Measurements from ENCODE around the gene LAIR1.

DNA sequence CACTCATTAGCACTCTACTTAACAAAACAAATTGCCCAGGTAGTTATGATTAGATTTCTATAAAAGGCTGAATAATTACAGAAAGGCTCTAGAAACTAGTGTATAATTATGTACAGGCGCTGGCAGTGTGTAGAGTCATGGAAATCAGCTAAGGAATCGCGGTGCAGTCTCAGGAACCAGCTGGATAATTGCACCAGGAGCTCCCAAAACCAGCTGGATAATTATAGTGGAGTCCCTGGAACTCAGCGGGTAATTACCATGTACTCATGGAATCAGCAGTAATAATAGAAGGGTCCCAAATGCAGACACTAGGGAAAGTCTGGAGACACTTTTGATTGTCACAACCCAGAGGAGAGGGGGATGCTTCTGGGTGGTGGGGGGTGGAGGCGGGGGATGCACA lies 27.4 kb upstream of the LAIR1 start:
- TF ChIP-seq, protein P1, sequence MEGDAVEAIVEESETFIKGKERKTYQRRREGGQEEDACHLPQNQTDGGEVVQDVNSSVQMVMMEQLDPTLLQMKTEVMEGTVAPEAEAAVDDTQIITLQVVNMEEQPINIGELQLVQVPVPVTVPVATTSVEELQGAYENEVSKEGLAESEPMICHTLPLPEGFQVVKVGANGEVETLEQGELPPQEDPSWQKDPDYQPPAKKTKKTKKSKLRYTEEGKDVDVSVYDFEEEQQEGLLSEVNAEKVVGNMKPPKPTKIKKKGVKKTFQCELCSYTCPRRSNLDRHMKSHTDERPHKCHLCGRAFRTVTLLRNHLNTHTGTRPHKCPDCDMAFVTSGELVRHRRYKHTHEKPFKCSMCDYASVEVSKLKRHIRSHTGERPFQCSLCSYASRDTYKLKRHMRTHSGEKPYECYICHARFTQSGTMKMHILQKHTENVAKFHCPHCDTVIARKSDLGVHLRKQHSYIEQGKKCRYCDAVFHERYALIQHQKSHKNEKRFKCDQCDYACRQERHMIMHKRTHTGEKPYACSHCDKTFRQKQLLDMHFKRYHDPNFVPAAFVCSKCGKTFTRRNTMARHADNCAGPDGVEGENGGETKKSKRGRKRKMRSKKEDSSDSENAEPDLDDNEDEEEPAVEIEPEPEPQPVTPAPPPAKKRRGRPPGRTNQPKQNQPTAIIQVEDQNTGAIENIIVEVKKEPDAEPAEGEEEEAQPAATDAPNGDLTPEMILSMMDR (conservative IDR thresholded peaks at IDR 0.05 in 1 of 2, IDR thresholded peaks at IDR 0.05 in 1 of 2; ENCODE audit: extremely low read depth in 1 of 2, insufficient read depth in 1 of 2, low read depth in 1 of 2, low read length in 2 of 2), result no peak
- no peak for TF ChIP-seq EZH2 (IDR thresholded peaks at IDR 0.05; ENCODE audit: borderline replicate concordance, low read length)

Data from mammary epithelial cell (primary cell).